ENCODE data around the gene UGT1A7. TPM values are rescaled to one million over a fixed set of nuclear protein-coding genes. Genes with fewer than 3 reads are reported as not detected.
"Not testable (repeated sequence)": the region's sequence is repeated elsewhere in the genome, so short reads cannot be mapped to it uniquely, and the experiment has no call there.

The UGT1A7 gene
- total RNA-seq, 2 donors from 2014 or later = not detected

GRCh38 chr2:233650981-233651380, 30.7 kb upstream of the UGT1A7 start:
- no peaks in the 10 kb centered on the region for H3K36me3 ChIP-seq (replicated peaks in 1 of 2; ENCODE audit: insufficient read depth in 1 of 2, low read depth in 2 of 2)
- H3K27me3 ChIP-seq = no peaks in the 10 kb centered on the region
- no peak for ATAC-seq
- intact Hi-C loops (cut with DNase I) = no loop called here
- H3K4me3 ChIP-seq = no peak overlapping the region
- peaks cover 0 to 2% (median 0%) of the 10 kb centered on the region in 3 donors for H3K9me3 ChIP-seq
- H3K4me1 ChIP-seq = no peaks in the 10 kb centered on the region
- no peak overlapping the region for H3K27ac ChIP-seq
- 64 to 75% methylated on average over 4 of the region's 4 CpGs for WGBS, 2 donors
- no peak for DNase-seq
- TF ChIP-seq POLR2A (IDR thresholded peaks at IDR 0.05) (no peak), CTCF (IDR thresholded peaks at IDR 0.05) (no peak)

DNA sequence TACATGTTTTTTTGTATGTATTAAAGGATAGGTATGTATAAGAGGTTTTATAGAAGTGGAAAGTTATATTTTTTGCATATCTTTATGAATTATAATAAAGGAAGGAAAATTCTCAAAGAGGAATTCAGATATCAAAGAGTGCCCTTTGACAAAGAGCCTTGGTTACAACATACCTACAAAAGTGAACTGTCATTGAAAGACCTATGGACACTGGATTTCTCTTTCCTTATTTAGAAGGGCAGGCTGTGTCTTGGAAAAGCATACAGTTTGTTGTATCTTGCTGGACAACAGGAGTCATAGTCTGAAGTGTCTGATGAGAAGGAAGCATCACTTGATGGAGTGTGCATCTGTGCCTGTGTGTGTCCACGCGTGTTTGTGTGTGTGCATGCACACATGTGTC, 30.3 kb upstream of the UGT1A7 start:
- intact Hi-C loops (cut with DNase I) = no loop called here
- TF ChIP-seq POLR2A (IDR thresholded peaks at IDR 0.05) (no peak), CTCF (IDR thresholded peaks at IDR 0.05) (no peak)
- H3K4me3 ChIP-seq = no peak overlapping the region
- WGBS, 2 donors = 87% methylated on average over 2 of the region's 2 CpGs
- H3K27ac ChIP-seq = no peak overlapping the region
- ATAC-seq (no peak), DNase-seq (no peak)
- H3K36me3 ChIP-seq (replicated peaks in 1 of 2; ENCODE audit: insufficient read depth in 1 of 2, low read depth in 2 of 2) = no peaks in the 10 kb centered on the region
- H3K9me3 ChIP-seq = no peaks in the 10 kb centered on the region
- H3K27me3 ChIP-seq = no peaks in the 10 kb centered on the region
- H3K4me1 ChIP-seq = no peaks in the 10 kb centered on the region

DNA sequence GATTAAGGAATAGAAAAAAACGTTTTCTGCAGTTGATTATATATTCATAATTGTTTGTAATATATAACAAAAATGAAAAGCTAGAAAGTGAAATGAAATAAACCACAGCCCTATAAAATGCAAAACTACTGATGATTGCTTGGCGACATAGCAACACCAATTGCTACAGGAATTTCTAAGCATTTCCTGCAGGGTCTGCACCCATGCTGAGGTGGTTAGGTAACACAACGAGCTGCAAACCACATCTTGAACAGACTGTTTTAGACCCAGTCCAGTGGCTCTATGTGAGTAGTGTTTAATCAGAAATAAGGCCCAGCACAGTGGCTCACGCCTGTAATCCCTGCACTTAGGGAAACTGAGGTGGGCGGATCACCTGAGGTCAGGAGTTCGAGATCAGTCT, 27.2 kb upstream of the UGT1A7 start:
- no peak overlapping the region for H3K27ac ChIP-seq
- TF ChIP-seq POLR2A (IDR thresholded peaks at IDR 0.05) (no peak), CTCF (IDR thresholded peaks at IDR 0.05) (no peak)
- WGBS, 2 donors = 51 to 61% methylated on average over 6 of the region's 6 CpGs
- H3K27me3 ChIP-seq = no peaks in the 10 kb centered on the region
- intact Hi-C loops (cut with DNase I) = no loop called here
- H3K9me3 ChIP-seq = no peaks in the 10 kb centered on the region
- H3K4me1 ChIP-seq = no peaks in the 10 kb centered on the region
- H3K36me3 ChIP-seq (replicated peaks in 1 of 2; ENCODE audit: insufficient read depth in 1 of 2, low read depth in 2 of 2) = no peaks in the 10 kb centered on the region
- DNase-seq (no peak), ATAC-seq (no peak)
- no peak overlapping the region for H3K4me3 ChIP-seq

- Histone ChIP-seq H3K36me3 (replicated peaks in 1 of 2; ENCODE audit: insufficient read depth in 1 of 2, low read depth in 2 of 2) (no peaks in the 10 kb centered on the region), H3K27ac (no peak overlapping the region), H3K9me3 (no peaks in the 10 kb centered on the region), H3K27me3 (no peaks in the 10 kb centered on the region), H3K4me3 (no peak overlapping the region), H3K4me1 (no peaks in the 10 kb centered on the region)
- TF ChIP-seq POLR2A (IDR thresholded peaks at IDR 0.05) (no peak), CTCF (IDR thresholded peaks at IDR 0.05) (no peak)
- ATAC-seq (no peak), DNase-seq (no peak)
- intact Hi-C loops (cut with DNase I) = no loop called here
- 28 to 29% methylated on average over 1 of the region's 1 CpG for WGBS, 2 donors
Measured at GRCh38 chr2:233655043-233655442, 26.7 kb upstream of the UGT1A7 start.

DNA sequence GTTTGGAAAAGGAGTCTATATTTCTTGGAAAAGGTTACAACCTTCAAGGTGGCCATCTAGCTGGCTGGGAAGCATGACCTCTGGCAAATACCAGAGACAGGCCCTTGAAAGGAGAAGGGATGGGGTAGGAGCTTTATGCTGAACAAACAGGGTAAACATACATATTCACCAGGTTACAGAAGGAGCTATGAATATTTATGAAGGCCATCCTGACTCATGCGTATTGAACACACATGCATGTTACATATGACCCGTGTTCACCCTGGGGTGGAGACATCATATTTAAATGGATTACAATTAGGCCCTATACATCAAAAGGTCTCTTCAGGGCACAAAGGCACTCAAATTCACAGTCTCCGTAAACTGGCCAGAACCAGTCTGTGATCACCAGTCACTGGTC, 25.8 kb upstream of the UGT1A7 start:
- H3K9me3 ChIP-seq; H3K36me3 ChIP-seq (replicated peaks in 1 of 2; ENCODE audit: insufficient read depth in 1 of 2, low read depth in 2 of 2); H3K4me1 ChIP-seq; intact Hi-C loops (cut with DNase I); H3K4me3 ChIP-seq; H3K27me3 ChIP-seq; ATAC-seq; H3K27ac ChIP-seq; DNase-seq: not testable (repeated sequence)
- 77 to 83% methylated on average over 3 of the region's 3 CpGs for WGBS, 2 donors

All from body of pancreas (tissue), 4 donors.